HG03039 (cell line): ENCODE data around the gene CAMTA1.
"Not testable (repeated sequence)": the region's sequence is repeated elsewhere in the genome, so short reads cannot be mapped to it uniquely, and the experiment has no call there.

ENCODE experiments used
- ATAC-seq: cut with Tn5 transposase; IDR thresholded peaks from one replicate; pipeline ENCODE4 v1.9.1; 2021; ENCODE audit warnings: mild to moderate bottlenecking, moderate library complexity; ENCODE audit not compliant: unreplicated experiment

The CAMTA1 gene

GRCh38 chr1:6904476-6905170, 119.4 kb downstream of the CAMTA1 start:
- ATAC-seq, result no peak

GRCh38 chr1:6905331-6905730, 120.1 kb downstream of the CAMTA1 start:
- no peak for ATAC-seq

GRCh38 chr1:6905790-6906189, 120.5 kb downstream of the CAMTA1 start:
- no peak for ATAC-seq

GRCh38 chr1:6906783-6907182, 121.5 kb downstream of the CAMTA1 start:
- ATAC-seq, result no peak

GRCh38 chr1:6907201-6907600, 121.9 kb downstream of the CAMTA1 start:
- ATAC-seq, result no peak

GRCh38 chr1:6907676-6908434, 122.6 kb downstream of the CAMTA1 start:
- ATAC-seq, result no peak

GRCh38 chr1:6909401-6909800, 124.1 kb downstream of the CAMTA1 start:
- no peak for ATAC-seq

GRCh38 chr1:6909857-6910256, 124.6 kb downstream of the CAMTA1 start:
- no peak for ATAC-seq

- no peak for ATAC-seq
Measured at GRCh38 chr1:6911021-6911941, 126.0 kb downstream of the CAMTA1 start.

GRCh38 chr1:6911974-6912373, 126.7 kb downstream of the CAMTA1 start:
- no peak for ATAC-seq

- ATAC-seq, result no peak
Measured at GRCh38 chr1:6912518-6912917, 127.3 kb downstream of the CAMTA1 start.

- ATAC-seq, result no peak
Measured at GRCh38 chr1:6913086-6913485, 127.8 kb downstream of the CAMTA1 start.

GRCh38 chr1:6914706-6915105, 129.5 kb downstream of the CAMTA1 start:
- no peak for ATAC-seq

GRCh38 chr1:6915999-6916565, 130.8 kb downstream of the CAMTA1 start:
- ATAC-seq, result no peak

- ATAC-seq, result no peak
Measured at GRCh38 chr1:6917067-6917466, 131.8 kb downstream of the CAMTA1 start.

GRCh38 chr1:6918186-6918924, 133.1 kb downstream of the CAMTA1 start:
- no peak for ATAC-seq

- no peak for ATAC-seq
Measured at GRCh38 chr1:6918925-6919511, 133.8 kb downstream of the CAMTA1 start.

GRCh38 chr1:6921506-6921905, 136.3 kb downstream of the CAMTA1 start:
- not testable (repeated sequence) for ATAC-seq

- ATAC-seq, result no peak
Measured at GRCh38 chr1:6922096-6922931, 137.1 kb downstream of the CAMTA1 start.
